Putamen (tissue), 1 donor: ENCODE measurements around the gene UBE2F.
"Not testable (repeated sequence)": the region's sequence is repeated elsewhere in the genome, so short reads cannot be mapped to it uniquely, and the experiment has no call there.

ENCODE experiments used
- DNase-seq: peaks from one replicate; pipeline ENCODE4 v3.0.0-alpha.2; 2016; ENCODE audit warnings: low spot score

UBE2F gene

DNA sequence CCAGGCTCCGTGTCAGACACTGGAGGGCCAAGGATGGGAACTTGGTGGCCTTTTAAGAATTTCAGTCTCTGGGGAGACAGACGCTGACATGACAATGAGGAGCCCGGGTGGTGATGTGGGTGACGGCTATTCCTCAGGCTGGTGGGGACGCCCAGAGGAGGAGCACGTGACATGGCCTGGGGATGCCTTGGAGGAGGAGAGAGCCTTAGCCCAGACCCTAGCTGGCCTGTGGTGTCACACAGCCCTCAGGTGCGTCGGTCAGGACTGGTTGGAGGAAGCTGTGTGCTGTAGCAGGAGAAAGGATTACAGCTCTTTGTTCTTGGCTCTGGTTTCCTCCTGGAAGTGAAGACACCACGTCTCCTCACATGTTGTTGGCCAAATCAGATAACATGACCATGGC is 54.0 kb downstream of the UBE2F start:
- no peak for DNase-seq

DNA sequence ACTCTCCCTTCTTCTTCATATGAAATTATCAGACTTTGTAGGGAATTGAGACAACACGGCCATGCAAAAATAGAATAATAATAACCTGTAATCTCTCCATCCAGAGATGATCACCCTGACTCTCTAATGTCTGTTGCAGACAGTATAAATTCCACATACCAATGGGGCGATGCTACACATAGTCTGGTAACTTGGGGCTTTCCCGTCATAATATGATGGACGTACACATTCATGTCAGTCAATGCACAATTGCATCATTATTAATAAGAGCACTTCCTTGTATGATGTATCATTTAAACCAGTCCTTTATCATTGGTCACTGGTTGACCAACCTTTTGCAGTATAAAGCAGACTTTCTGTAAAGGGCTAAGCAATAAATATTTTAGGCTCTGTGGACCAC is 54.5 kb downstream of the UBE2F start:
- DNase-seq, result no peak

DNA sequence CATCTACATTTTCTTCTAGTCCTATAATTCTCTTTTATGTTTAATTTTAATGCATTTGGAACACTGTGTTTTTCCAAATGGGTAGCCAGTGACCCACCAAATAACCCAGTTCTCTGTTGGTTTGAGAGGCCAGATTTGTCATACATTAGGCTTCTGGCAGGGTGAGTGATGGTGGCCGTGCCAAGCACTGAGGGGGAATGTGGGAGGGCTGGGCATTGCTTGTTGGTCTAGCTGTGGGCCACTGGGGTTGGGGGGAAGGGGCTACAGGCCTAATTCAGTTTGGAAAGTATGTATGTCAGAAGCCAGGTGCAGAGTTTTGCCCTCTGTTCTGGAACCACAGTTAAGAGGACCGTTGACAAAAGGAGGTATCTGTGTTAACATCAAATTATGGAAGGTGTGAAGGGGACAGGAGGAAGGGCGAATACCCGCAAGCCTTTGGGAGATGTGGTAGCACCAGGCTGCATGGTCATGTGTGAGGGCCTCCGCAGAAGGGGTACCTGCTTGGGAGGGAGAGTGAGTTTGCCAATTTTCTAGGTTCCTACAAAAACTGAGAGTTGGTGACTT is 55.9 kb downstream of the UBE2F start:
- no peak for DNase-seq

DNA sequence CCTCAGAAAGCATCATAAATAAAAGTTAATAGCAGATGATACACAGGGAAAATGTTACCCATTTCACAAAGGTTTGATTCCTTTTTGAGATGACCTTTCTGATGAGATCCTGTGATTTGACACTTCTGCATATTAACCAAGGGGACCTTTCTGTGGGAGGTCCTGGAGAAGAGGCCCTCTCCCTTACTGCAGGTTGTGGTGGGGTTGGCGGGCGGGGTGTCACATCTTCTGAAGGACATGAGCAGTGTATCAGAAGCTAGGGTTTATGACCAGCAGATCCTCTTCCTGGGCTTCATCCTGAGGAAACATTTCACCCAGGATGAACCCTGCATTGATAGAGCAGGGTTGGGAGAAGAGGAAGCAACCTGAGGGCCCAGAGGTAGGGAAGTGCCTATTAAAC is 56.8 kb downstream of the UBE2F start:
- DNase-seq, result no peak

DNA sequence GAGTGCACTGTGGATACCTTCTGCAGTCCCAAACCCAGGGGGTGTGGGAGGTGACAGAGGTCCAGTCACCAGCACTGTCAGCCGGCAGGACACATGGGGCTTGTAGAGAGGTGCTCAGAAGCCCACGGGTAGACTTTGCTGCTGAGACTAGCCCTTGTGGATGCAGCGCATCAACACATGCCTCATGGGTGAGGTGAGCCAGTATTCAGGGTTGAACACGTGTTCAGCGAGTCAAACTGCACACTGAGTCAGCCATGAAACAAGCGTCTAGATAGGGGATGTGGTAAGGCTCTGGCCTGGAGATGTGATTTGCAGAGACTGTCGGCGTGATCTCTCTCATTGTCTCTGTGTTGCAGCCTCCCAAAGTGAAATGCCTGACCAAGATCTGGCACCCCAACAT is 58.2 kb downstream of the UBE2F start:
- DNase-seq, result no peak

DNA sequence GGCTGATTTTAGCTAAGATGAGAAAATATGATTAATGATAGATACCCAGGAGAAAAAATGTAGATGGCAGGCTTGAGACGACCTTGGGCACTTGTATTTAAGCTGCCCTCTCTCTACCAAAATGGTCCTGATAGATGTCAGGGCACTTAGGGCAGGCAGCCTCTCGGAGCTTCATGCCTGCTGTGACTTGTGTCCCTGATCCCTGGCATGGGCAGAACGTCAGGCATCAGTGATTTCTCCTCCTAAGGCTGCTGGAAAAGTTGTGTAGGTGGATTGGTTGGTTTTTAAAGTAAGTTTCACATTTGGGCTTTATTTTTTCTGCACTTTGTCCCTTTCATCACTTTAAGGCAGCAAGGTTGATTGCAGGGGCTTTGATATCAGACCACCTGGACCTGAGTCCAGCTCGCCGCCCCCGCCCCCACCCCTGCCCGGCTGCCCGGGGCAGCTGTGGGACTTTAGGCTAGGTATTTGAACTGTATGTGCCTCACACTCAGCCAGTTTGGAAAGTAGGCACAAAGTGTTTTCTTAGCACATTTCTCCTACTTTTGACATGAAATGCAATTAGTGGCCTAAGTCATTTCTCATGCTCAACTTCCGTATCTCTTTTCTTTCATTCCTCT is 59.0 kb downstream of the UBE2F start:
- no peak for DNase-seq

DNA sequence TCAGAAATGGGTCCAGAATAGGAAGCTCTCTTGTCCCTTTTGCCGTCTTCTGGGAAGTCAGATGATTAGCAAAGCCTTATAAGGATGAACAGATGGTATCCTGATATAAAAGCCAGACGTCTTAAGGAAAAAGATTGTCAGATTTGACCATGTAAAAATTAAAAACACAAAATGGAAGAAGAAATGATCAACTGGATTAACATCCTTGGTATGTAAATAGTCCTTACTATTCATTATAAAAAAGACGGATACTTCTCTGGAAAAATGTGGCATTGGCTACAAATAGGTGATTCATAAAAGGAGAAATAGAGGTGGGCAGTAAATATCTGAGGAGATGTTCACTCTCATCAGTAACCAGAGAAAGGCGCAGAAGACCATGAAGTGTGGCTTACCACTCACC is 60.2 kb downstream of the UBE2F start:
- no peak for DNase-seq

DNA sequence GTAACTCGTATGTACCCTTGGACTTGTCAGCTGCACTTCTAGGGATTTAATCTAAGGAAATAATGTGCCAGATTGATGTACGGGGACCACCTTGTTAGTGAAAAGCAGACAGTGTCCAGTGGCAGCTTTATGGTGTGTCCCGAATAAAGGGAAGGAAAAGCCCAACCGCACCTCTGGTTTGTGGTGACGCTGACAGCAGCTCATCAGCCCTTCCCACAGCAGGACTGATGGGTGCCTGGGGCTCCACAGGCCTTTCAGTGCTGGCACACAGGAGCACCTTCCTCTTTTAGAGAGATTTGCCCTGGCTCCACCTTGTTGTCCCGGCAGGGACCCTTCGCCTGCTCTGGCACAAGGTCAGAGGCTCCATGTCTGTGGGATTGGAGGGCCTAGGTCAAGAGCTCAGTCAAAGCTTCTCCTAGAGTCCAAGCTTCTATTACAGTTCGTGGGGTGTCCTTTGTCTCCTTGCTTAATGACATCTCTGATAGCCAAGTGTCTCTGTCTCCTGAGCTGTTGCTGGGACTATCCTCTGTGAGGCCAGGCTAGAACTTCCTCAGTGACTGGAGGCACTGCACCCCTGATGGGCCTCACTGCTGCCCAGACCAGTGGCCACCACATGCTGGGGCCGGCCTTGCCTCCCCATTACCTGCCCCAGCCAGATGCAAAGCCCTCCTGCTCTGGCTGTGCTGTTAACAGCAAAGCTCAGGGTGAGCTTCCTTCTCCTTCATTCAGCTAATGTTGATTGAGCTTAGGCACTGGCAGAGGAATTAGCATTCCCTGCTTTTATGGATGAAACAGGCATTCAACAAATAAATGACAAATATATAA is 61.0 kb downstream of the UBE2F start:
- DNase-seq, result no peak

DNA sequence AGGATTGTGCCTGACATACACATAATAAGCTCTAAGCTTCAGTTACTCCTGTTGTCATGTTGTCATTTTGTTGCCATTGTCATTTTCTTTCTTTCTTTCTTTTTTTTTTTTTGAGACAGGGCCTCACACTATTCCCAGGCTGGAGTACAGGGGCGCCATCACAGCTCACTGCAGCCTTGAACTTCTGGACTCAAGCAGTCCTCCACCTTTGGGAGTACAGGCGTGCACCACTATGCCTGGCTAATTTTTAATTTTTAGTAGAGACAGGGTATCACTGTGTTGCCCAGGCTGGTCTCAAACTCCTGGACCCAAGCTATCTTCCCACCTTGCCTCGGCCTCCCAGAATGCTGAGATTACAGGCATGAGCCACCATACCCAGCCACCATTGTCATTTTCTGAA is 63.0 kb downstream of the UBE2F start:
- no peak for DNase-seq

DNA sequence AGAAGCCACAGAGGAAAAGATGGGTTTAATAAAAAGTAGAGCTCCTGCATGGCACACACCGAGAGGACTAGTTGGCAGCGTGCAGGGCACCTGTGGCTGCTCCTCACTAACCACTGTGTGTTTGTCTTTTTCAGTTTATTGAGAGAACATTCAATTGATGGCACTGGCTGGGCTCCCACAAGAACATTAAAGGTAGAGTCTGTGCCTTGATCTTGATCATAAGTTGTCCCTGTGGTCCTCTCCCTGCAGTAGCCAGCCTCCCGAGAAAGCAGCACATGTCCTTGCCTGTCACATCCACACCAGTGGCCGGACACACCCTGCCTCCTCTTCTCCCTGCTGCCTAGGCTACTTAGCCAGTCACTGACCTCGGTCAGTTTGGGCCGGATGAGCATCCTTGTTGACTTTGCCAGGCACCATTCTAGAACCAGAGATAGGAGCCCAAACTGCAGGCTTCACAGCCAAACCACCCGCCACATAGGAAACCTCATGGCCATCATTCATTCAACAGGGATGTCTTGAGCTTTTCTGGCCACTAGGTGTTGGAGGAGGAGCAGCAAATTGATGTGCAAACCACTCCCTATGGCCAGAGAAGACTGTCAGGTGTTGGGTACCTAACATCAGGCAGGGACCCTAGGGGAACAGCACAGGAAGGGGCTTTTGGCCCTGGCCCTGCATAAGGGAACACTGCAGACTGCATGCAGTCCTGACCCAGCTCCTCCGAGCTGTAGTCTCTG is 63.8 kb downstream of the UBE2F start:
- DNase-seq, result no peak

DNA sequence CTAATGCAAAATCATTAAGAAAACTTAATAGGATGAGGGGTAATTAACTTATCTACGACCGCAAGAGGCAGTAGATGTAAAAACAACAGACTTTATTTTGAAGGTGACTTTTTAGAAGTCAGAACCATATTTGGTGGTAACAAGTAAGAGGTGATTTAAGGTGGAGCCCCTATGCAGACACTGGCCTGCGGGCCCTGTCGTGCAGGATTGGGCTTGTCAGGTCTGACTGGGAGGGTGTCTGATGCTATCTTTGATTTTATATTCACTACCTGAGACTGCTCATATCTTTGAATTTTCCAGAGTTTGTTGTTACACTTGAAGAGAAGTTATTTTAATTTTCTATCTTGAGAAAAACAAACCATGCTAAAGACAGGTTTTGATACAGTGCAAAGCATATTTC is 64.9 kb downstream of the UBE2F start:
- no peak for DNase-seq

DNA sequence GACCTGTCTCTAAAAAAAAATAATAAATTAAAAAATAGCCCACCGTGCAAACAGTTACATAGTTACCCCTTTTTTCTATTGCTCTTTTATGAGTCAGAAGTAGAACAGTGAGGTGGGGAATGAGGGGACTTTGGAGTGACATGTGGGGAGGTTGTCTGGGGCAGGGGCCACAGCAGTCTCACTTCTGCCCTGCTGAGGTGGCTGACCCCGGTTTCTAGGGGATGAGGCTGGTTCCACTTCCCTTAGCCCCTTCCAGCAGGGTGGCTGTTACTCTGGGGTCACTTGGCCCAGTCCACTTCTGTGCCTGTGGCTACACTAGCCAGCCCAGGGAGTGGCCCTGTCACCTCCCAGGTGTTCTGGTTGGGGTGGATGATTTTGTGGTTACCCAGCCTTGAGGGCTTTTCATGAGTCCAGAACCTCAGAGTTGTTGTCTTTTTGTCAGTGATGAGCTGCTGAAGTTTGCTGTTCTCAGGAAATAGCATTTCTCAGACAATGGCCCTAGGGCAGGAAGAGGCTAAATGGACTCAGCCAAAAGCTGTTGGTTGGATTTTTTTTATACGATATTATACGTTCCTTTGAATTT is 66.0 kb downstream of the UBE2F start:
- DNase-seq, result no peak

DNA sequence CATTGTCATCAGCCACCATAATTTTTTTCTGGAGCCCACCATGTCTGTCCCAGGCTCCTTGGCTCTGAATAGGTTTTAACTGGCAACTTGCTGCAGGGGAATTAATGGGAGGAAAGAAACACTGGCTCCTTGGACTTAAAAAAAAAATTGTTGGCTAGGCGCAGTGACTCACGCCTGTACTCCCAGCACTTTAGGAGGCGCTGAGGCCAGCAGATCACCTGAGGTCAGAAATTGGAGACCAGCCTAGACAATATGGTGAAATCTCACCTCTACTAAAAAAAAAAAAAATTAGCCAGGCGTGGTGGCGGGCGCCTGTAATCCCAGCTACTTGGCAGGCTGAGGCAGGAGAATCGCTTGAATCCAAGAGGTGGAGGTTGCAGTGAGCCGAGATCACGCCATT is 67.2 kb downstream of the UBE2F start:
- DNase-seq, result not testable (repeated sequence)

DNA sequence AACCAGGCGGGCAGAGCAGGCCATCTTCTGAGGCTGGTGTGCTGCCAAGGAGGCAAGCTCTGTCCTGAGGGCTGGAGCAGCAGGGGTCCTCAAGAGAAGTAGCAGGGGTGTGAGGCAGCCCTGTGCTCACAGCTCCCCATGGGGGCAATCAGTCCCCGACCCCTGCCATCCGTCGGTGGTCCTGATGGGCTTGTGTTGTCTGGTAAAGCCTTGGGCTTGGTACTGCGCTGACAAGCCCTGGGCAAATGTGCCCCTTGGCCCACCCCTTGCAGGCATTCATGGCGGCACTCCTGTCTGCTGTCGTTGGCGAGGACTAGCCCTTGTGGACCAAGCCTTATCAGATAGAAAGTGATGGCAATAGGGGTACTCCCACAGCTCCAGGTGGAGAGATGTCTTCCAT is 71.4 kb downstream of the UBE2F start:
- DNase-seq, result no peak

DNA sequence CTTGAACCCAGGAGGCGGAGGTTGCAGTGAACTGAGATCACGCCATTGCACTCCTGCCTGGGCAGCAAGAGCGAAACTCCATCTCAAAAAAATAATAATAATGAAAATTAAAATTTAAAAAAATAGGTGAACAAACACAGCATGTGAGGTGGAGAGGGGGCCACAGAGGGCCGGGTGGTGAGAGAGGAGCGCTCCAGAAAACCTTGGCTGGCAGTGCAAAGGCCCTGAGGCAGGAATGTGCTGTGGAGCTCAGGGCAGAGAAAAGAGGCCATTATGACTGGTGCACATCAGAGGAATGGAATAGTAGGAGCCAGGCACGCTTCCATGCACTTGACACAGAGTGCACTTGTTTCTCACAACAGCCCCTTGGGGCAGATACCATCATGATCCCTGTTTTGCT is 72.3 kb downstream of the UBE2F start:
- DNase-seq, result no peak

DNA sequence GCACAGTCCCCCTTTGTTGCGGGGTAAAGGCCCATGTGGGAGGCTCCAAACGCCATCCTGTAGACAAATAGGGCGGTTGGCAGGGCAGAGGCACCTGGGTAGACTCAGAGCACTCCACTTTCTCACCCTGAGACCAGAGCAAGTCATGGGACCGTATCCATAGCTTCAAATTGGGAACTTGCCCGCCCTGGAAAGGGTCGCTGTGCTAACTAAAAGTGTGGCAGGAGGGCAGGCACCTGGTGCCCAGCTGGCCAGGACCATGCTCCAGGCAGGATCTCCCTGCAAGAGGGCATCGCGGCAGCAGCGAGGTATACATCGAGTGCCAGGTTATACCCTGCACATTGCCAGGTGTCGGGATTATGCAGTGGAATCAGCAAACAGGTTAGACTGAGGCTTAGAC is 73.2 kb downstream of the UBE2F start:
- no peak for DNase-seq

DNA sequence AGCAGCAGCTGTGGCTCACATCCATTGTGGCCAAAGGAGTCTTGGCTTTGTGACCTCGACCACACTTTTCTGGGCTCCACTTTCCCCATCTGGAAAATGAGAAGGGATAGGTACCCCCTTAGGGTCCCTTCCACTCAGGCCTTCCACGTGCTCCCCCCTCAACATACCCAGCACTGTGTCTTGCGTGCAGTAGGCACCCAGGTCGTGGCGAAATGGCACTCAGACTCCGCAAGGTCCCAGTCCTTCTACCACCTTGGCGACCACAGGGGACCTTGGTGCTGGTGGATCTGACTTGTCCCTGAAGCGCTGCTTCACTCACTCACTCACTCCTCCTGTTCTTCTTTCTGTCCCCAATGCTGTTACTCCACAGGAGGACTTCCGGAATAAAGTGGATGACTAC is 74.1 kb downstream of the UBE2F start:
- DNase-seq, result no peak

DNA sequence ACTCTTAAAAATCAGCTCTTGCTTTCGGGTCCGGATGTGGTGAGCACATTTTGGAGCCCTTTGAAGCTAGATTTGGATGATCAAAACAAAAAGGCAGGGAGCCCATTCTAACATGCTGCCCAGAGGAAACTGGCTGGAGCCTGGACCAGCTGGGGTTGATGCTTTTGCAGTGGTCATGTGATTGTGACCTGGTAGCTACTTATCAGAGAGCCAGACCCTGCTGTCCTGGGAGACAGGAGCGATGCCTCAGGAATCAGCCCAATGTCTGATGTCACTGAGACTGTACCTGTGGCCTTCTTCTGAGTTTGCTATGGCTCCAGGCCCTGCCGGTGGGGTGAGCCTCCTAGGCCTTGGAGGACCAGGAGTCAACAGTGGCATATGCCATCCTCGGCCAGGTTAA is 75.3 kb downstream of the UBE2F start:
- no peak for DNase-seq

DNA sequence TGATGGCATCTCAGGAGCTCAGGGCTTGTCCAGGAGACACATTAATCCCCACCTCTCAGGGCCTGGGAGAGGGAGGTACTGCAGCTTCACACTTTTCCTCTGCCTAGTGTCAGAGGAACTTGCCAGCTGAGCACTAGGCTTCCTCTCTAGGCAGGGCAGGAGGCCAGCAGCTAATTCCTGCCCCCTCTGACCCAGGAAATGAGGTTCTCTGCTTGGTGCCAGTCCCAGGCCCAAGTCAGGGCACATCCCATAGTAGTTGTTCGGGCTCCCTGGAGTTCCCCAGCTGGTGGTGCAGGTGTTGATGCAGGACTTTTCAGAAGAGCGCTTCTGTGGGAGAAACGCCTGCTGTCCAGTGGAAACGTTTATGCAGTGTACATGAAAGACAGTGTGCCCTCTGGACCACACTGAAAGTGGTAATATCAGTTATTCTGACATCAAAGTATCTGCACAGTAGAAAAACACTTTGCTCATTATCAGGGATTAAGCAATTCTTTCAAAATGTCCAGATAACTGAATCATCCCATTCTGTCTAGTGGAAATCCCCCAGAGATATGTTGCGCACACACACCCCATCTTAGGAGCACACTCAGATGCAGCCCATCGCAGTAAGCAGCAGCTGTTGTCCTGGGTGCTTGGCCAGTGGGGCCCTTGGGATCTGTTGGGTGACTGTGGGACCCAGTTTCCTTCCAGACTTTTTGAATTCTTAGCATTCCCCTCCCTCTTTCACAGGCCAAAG is 76.2 kb downstream of the UBE2F start:
- no peak for DNase-seq

DNA sequence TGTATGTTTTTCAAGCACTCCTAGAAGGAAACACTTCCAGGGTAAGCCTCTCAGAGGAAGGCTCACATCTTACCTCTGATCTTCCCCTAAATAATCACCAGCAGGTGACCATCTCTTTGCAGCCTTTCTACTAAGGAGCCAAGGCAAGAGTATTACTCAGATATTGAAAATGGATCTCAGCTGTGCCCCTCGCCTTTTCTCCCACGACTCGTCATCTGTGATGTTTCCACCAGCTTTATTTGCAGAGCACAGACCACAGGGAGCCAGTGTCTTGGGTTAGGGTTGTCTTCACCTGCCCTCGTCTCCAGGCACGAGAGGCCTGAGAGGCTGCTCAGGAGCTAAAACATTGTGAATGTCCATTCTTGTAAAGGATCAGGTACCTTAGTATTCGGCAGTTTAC is 77.0 kb downstream of the UBE2F start:
- no peak for DNase-seq

DNA sequence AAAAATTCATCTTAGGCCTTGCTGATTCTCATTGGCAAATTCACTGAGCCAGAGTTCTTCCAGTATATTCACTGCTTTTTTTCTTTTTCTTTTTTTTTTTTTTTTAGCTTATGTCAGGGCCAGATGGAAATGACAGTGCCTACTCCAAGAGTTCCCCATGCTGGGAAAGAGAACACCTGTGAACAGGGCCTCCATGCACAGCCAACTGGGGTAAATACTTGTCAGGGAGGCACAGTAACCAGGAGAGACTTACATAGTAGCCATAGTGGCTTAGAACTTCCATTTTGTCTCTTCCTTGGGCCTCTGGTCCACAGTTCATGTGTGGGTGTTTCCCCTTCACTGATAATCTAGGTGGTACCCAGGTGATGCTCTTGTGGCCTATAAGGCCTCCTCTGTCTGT is 78.8 kb downstream of the UBE2F start:
- no peak for DNase-seq

DNA sequence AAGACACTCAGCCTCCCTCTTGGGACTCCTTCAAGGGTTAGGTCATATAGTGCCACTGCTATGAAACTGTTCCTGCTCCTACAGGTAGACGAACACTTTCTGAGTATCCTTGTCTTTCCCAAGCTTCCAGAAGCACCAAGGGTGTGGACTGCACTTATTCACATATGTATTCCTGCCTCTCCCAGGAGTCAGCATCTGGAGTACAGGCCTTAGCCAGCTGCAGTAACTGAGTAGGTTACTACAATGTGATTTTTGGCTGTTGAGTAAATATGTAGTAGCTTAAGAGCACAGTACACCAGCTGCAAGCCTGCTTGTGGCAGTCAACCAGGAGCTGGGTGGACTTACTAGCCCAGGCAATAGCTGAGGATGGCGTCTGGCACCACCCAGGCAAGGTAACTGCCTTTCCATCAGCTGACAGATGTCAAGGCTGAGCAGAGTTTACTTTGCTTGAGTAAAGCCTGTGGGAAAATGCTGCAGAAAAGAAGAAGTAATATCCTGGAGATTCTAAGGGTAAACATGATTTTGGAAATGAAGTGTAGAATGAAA is 80.0 kb downstream of the UBE2F start:
- no peak for DNase-seq
